ENCODE measurements around the gene ANKRD6. TPM values are rescaled to one million over a fixed set of nuclear protein-coding genes. Genes with fewer than 3 reads are reported as not detected.

ANKRD6 gene
- polyA plus RNA-seq, 1 of the 3 experiments (the other 2 are of a cell fraction) = 2.6 TPM

DNA sequence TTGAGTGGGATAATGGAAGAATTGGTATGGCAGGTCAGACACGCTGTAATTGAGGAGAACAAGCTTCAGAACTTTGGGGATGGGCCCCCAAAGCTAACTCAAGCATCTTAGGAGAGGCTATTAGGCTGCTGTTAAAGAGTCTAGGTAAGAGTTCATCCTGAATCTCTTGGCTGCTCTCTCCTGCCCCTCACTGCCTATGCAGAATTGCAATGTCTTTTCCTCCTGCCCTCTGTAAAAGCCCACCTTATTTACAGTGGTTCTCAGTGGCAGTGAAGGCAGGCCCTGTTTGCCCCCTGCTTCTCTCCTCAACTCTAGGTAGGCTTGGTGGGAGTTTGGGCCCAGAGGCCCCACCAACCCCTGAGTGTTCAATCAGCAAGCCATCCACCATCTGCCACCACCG lies 150.6 kb downstream of the ANKRD6 start:
- no peaks in the 10 kb centered on the region for H3K27me3 ChIP-seq (ENCODE audit: insufficient read depth)
- POLR2A ChIA-PET = no interaction called here
- WGBS (ENCODE audit: low lambda C conversion rate) = 65% methylated on average over 2 of the region's 2 CpGs

DNA sequence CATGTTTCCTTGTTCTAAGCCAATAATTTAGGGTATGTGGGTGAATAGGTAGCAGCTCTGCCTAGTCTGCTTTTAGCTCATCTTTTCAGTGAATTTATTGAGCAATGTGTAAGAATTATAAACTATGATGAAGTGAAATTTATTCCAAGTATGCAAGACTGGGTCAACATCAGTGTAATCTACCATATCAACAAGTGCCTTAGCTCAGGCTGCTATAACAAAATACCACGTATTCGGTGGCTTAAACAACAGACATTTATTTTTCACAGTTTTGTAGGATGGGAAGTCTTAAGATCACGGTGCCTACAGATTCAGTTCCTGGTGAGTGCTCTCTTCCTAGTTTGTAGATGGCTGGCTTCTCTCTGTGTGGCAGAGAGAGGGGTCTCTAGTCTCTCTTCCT lies 151.6 kb downstream of the ANKRD6 start:
- no peak overlapping the region for H3K27ac ChIP-seq (ENCODE audit: low read depth in 2 of 2, low read length in 1 of 2)
- no peaks in the 10 kb centered on the region for H4K20me1 ChIP-seq (ENCODE audit: insufficient read depth)
- H3K4me1 ChIP-seq (ENCODE audit: control insufficient read depth in 1 of 2, insufficient read depth in 2 of 2, low read depth in 1 of 2, low read length in 1 of 2) = no peaks in the 10 kb centered on the region
- no peak overlapping the region for H3K9ac ChIP-seq
- ChIA-PET CTCF (interaction anchor here (0.7 to 1.5 kb wide), 3 partner anchors 8 to 212 kb away, joined by 3 to 5 read pairs (median 3); no protein-coding TSS in a partner anchor), POLR2A (no interaction called here)
- H2AFZ ChIP-seq (ENCODE audit: low read depth) = no peak overlapping the region
- no peaks in the 10 kb centered on the region for H3K9me3 ChIP-seq
- no peak overlapping the region for H3K4me2 ChIP-seq
- no peaks in the 10 kb centered on the region for H3K36me3 ChIP-seq (replicated peaks in 1 of 2; ENCODE audit: control insufficient read depth in 1 of 2, insufficient read depth in 2 of 2, low read length in 1 of 2)
- H3K4me3 ChIP-seq (ENCODE audit: low read depth in 2 of 2, low read length in 1 of 2) = no peak overlapping the region
- no peaks in the 10 kb centered on the region for H3K9me2 ChIP-seq
- TF ChIP-seq RFX5 (IDR thresholded peaks at IDR 0.05; ENCODE audit: low read length) (no peak), ELF1 (IDR thresholded peaks at IDR 0.05) (no peak), FOXM1 (IDR thresholded peaks at IDR 0.05; ENCODE audit: low read depth) (no peak), CHD2 (IDR thresholded peaks at IDR 0.05; ENCODE audit: low read length, partially characterized antibody) (no peak), SIN3A (IDR thresholded peaks at IDR 0.05; ENCODE audit: borderline replicate concordance, low read depth, low read length) (no peak), JUND (IDR thresholded peaks at IDR 0.05) (no peak), TEAD4 (IDR thresholded peaks at IDR 0.05; ENCODE audit: borderline replicate concordance, insufficient read depth) (no peak), RAD21 (IDR thresholded peaks at IDR 0.05; ENCODE audit: low read length) (no peak)
- TF ChIP-seq, protein P1, sequence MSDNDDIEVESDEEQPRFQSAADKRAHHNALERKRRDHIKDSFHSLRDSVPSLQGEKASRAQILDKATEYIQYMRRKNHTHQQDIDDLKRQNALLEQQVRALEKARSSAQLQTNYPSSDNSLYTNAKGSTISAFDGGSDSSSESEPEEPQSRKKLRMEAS (IDR thresholded peaks at IDR 0.05; ENCODE audit: low read depth) = no peak
- H3F3A ChIP-seq (replicated peaks; ENCODE audit: insufficient read depth) = no peaks in the 10 kb centered on the region
- WGBS (ENCODE audit: low lambda C conversion rate) = 67% methylated on average over 3 of the region's 3 CpGs
- DNase-seq = no peak
- no peaks in the 10 kb centered on the region for H3K27me3 ChIP-seq (ENCODE audit: insufficient read depth)
- no peaks in the 10 kb centered on the region for H3K79me2 ChIP-seq (ENCODE audit: insufficient read depth)

More for the DNA sequence above, 150.6 kb downstream of the ANKRD6 start:
- DNase-seq = no peak
- Histone ChIP-seq H3K4me2 (no peak overlapping the region), H3K36me3 (replicated peaks in 1 of 2; ENCODE audit: control insufficient read depth in 1 of 2, insufficient read depth in 2 of 2, low read length in 1 of 2) (no peaks in the 10 kb centered on the region), H3K9me3 (no peaks in the 10 kb centered on the region), H3F3A (replicated peaks; ENCODE audit: insufficient read depth) (no peaks in the 10 kb centered on the region), H3K79me2 (ENCODE audit: insufficient read depth) (no peaks in the 10 kb centered on the region), H2AFZ (ENCODE audit: low read depth) (no peak overlapping the region), H3K4me3 (ENCODE audit: low read depth in 2 of 2, low read length in 1 of 2) (no peak overlapping the region), H3K9me2 (no peaks in the 10 kb centered on the region), H4K20me1 (ENCODE audit: insufficient read depth) (no peaks in the 10 kb centered on the region), H3K27ac (ENCODE audit: low read depth in 2 of 2, low read length in 1 of 2) (no peak overlapping the region), H3K4me1 (ENCODE audit: control insufficient read depth in 1 of 2, insufficient read depth in 2 of 2, low read depth in 1 of 2, low read length in 1 of 2) (no peaks in the 10 kb centered on the region), H3K9ac (no peak overlapping the region)
- CTCF ChIA-PET = interaction anchor here (1.2 kb wide), 1 partner anchor 211 kb away, joined by 5 read pairs; no protein-coding TSS in a partner anchor
- TF ChIP-seq YY1 (IDR thresholded peaks at IDR 0.05; ENCODE audit: low read depth) (no peak), TEAD4 (IDR thresholded peaks at IDR 0.05; ENCODE audit: borderline replicate concordance, insufficient read depth) (no peak)
- TF ChIP-seq, protein P2, sequence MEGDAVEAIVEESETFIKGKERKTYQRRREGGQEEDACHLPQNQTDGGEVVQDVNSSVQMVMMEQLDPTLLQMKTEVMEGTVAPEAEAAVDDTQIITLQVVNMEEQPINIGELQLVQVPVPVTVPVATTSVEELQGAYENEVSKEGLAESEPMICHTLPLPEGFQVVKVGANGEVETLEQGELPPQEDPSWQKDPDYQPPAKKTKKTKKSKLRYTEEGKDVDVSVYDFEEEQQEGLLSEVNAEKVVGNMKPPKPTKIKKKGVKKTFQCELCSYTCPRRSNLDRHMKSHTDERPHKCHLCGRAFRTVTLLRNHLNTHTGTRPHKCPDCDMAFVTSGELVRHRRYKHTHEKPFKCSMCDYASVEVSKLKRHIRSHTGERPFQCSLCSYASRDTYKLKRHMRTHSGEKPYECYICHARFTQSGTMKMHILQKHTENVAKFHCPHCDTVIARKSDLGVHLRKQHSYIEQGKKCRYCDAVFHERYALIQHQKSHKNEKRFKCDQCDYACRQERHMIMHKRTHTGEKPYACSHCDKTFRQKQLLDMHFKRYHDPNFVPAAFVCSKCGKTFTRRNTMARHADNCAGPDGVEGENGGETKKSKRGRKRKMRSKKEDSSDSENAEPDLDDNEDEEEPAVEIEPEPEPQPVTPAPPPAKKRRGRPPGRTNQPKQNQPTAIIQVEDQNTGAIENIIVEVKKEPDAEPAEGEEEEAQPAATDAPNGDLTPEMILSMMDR (IDR thresholded peaks at IDR 0.05) = no peak

DNA sequence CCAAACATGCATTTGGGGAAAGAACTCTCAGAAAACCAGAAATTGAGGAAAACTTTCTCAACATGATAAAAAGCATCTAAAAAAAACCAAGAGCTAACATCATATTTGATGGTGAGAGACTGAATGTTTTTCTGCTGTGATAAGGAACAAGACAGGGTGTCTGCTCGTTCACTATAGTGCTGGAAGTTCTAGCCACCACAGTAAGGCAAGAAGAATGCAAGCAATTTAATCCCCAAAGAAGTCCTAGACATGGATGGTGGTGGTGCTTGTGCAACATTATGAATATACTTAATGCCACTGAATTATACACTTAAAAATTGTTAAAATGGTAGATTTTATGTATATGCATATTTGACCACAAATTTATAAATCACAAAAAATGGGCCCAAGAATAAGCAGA lies 152.2 kb downstream of the ANKRD6 start:
- ChIA-PET CTCF (interaction anchor here (1.0 to 1.5 kb wide), 2 partner anchors 15 to 153 kb away, joined by 3 read pairs; no protein-coding TSS in a partner anchor), POLR2A (no interaction called here)
- H3K4me3 ChIP-seq (ENCODE audit: low read depth in 2 of 2, low read length in 1 of 2) = no peak overlapping the region
- no peak overlapping the region for H3K4me2 ChIP-seq
- H4K20me1 ChIP-seq (ENCODE audit: insufficient read depth) = no peaks in the 10 kb centered on the region
- H3K27me3 ChIP-seq (ENCODE audit: insufficient read depth) = no peaks in the 10 kb centered on the region
- no peaks in the 10 kb centered on the region for H3K4me1 ChIP-seq (ENCODE audit: control insufficient read depth in 1 of 2, insufficient read depth in 2 of 2, low read depth in 1 of 2, low read length in 1 of 2)
- H3K27ac ChIP-seq (ENCODE audit: low read depth in 2 of 2, low read length in 1 of 2) = no peak overlapping the region
- no peak overlapping the region for H2AFZ ChIP-seq (ENCODE audit: low read depth)
- DNase-seq = no peak
- no peaks in the 10 kb centered on the region for H3K9me2 ChIP-seq
- H3K79me2 ChIP-seq (ENCODE audit: insufficient read depth) = no peaks in the 10 kb centered on the region
- H3K9me3 ChIP-seq = no peaks in the 10 kb centered on the region
- H3K9ac ChIP-seq = no peak overlapping the region
- WGBS (ENCODE audit: low lambda C conversion rate) = 45% methylated on average over 1 of the region's 1 CpG
- no peaks in the 10 kb centered on the region for H3F3A ChIP-seq (replicated peaks; ENCODE audit: insufficient read depth)
- no peak for TF ChIP-seq JUND (IDR thresholded peaks at IDR 0.05)
- TF ChIP-seq EP300 (IDR thresholded peaks at IDR 0.05; ENCODE audit: borderline replicate concordance in 1 of 2, low read depth in 1 of 2, low read length in 1 of 2) = no peak
- no peak for TF ChIP-seq FOXJ3 (CRISPR knock-in tag; IDR thresholded peaks at IDR 0.05)
- no peak for TF ChIP-seq RFX5 (IDR thresholded peaks at IDR 0.05; ENCODE audit: low read length)
- no peak for TF ChIP-seq NRF1 (IDR thresholded peaks at IDR 0.05; ENCODE audit: low read depth, low read length)
- no peak for TF ChIP-seq MXI1 (IDR thresholded peaks at IDR 0.05; ENCODE audit: low read depth, low read length)
- no peaks in the 10 kb centered on the region for H3K36me3 ChIP-seq (replicated peaks in 1 of 2; ENCODE audit: control insufficient read depth in 1 of 2, insufficient read depth in 2 of 2, low read length in 1 of 2)
